ENCODE results near the gene FAM135A.

DNA sequence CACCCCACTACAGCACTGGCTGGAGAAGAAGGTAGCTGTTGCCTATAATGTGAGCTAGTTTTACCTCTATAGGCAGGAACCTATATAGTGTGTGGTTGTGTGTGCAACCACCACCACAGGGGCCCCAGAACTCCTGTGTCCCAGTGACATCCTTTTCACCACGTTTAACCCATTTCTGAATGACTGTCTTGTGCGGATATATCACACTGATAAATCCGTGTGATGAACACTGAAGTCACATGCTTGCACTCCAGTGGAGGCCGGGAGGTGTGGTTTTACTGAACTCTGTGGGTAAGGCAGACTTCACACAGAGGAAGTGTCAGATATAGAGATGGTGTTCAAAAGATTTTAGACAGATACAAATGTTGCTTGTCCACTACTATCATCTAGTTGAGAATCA lies 185.9 kb downstream of the FAM135A start:
- no peak for TF ChIP-seq GABPA (IDR thresholded peaks at IDR 0.05 in 1 of 2, conservative IDR thresholded peaks at IDR 0.05 in 1 of 2)
- TF ChIP-seq, protein P1, sequence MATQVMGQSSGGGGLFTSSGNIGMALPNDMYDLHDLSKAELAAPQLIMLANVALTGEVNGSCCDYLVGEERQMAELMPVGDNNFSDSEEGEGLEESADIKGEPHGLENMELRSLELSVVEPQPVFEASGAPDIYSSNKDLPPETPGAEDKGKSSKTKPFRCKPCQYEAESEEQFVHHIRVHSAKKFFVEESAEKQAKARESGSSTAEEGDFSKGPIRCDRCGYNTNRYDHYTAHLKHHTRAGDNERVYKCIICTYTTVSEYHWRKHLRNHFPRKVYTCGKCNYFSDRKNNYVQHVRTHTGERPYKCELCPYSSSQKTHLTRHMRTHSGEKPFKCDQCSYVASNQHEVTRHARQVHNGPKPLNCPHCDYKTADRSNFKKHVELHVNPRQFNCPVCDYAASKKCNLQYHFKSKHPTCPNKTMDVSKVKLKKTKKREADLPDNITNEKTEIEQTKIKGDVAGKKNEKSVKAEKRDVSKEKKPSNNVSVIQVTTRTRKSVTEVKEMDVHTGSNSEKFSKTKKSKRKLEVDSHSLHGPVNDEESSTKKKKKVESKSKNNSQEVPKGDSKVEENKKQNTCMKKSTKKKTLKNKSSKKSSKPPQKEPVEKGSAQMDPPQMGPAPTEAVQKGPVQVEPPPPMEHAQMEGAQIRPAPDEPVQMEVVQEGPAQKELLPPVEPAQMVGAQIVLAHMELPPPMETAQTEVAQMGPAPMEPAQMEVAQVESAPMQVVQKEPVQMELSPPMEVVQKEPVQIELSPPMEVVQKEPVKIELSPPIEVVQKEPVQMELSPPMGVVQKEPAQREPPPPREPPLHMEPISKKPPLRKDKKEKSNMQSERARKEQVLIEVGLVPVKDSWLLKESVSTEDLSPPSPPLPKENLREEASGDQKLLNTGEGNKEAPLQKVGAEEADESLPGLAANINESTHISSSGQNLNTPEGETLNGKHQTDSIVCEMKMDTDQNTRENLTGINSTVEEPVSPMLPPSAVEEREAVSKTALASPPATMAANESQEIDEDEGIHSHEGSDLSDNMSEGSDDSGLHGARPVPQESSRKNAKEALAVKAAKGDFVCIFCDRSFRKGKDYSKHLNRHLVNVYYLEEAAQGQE (IDR thresholded peaks at IDR 0.05), result no peak
- no peak for TF ChIP-seq EGR1 (IDR thresholded peaks at IDR 0.05; ENCODE audit: low read depth in 2 of 2)
- TF ChIP-seq, protein P2, sequence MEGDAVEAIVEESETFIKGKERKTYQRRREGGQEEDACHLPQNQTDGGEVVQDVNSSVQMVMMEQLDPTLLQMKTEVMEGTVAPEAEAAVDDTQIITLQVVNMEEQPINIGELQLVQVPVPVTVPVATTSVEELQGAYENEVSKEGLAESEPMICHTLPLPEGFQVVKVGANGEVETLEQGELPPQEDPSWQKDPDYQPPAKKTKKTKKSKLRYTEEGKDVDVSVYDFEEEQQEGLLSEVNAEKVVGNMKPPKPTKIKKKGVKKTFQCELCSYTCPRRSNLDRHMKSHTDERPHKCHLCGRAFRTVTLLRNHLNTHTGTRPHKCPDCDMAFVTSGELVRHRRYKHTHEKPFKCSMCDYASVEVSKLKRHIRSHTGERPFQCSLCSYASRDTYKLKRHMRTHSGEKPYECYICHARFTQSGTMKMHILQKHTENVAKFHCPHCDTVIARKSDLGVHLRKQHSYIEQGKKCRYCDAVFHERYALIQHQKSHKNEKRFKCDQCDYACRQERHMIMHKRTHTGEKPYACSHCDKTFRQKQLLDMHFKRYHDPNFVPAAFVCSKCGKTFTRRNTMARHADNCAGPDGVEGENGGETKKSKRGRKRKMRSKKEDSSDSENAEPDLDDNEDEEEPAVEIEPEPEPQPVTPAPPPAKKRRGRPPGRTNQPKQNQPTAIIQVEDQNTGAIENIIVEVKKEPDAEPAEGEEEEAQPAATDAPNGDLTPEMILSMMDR (IDR thresholded peaks at IDR 0.05; ENCODE audit: low read depth, low read length, missing input control), result no peak
- TF ChIP-seq HNF4G (IDR thresholded peaks at IDR 0.05), result no peak
- TF ChIP-seq TAF1 (conservative IDR thresholded peaks at IDR 0.05), result no peak
- no peak for TF ChIP-seq YY1 (IDR thresholded peaks at IDR 0.05)
- TF ChIP-seq RAD21 (IDR thresholded peaks at IDR 0.05), result no peak

All from liver (tissue), 3 donors.